Epidermal melanocyte (primary cell): ENCODE measurements around the gene EYS.
"Not testable (repeated sequence)": the region's sequence is repeated elsewhere in the genome, so short reads cannot be mapped to it uniquely, and the experiment has no call there.

Experiments used
- DNase-seq: peaks from one replicate; pipeline ENCODE4 v3.0.0; 2011; ENCODE audit warnings: low spot score; ENCODE audit not compliant: insufficient read length

Gene EYS

GRCh38 chr6:64497634-64498033 lies 1209.4 kb downstream of the EYS start:
- DNase-seq, result no peak

- DNase-seq, result no peak
Observed at GRCh38 chr6:64489763-64490162, 1217.3 kb downstream of the EYS start.

GRCh38 chr6:64486578-64487351 lies 1220.3 kb downstream of the EYS start:
- no peak for DNase-seq

GRCh38 chr6:64483956-64484499 lies 1223.0 kb downstream of the EYS start:
- no peak for DNase-seq

DNA sequence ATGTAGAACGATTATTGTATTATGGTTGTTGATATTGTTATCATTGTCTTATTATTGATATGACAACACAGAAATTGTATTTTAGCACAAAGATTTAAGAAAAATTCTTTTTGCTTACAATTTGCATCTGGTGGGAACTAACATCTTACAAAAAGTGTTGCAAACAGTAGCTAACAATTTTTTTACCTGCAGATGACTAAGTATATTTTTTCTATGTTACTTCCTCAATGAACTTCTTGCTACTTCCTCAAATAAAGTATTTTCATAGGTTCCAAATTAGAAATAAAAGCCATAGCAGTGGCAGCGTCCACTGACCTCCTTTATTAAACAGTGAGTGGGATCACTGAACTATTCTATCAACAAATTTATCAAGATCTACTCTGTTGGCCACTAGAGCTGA lies 1224.4 kb downstream of the EYS start:
- DNase-seq, result no peak

DNA sequence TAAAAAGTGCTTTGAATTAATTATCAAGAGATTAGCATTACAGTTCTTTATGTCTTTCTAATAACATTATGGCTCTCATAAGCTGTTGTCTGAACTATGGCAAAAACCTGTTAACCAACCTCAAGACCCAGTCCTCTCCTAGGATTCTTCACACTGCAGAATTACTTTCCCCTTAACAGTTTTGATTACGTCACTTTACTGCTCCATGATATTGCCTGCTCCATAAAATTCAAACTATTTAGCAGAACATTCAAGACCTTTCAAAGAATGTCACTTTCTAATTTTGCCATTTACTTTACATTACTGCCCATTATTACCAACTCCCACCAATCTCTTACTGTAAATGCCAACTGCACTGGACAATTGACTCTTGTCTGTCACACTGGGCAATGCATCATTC lies 1227.9 kb downstream of the EYS start:
- DNase-seq, result no peak

DNA sequence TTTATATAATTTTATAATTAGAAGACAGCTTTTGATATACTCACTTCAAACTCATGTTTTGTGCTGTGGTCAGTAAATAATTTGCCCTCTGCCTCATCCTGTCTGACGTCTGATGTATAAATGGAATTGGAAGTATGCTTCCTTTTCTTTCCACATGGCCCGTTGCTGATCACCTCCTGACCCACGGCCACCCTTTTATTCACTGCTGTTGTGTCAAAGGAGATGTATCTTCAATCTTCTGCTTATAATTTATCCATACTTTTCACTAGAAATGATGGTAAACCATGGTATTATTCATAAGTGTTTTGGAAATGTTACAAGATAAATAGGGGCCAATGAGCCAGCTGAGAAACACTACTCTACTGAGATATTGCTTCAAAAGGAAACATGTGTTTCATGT lies 1229.6 kb downstream of the EYS start:
- no peak for DNase-seq

- DNase-seq, result no peak
Observed at GRCh38 chr6:64476935-64477334, 1230.1 kb downstream of the EYS start.

DNA sequence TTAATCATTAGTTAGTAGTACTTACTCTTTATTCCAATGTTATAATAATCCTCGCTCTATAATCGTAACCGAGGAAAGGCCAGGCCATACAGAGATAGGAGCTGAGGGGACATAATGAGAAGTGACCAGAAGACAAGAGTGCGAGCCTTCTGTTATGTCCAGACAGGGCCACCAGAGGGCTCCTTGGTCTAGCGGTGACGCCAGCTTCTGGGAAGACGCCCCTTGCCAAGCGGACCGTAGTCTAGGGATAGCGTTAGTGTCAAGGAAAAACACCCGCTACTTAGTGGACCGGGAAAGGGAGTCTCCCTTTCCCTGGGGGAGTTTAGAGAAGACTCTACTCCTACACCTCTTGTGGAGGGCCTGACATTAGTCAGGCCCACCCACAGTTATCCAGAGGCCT lies 1237.6 kb downstream of the EYS start:
- not testable (repeated sequence) for DNase-seq

- DNase-seq, result no peak
Observed at GRCh38 chr6:64467656-64468055, 1239.4 kb downstream of the EYS start.

DNA sequence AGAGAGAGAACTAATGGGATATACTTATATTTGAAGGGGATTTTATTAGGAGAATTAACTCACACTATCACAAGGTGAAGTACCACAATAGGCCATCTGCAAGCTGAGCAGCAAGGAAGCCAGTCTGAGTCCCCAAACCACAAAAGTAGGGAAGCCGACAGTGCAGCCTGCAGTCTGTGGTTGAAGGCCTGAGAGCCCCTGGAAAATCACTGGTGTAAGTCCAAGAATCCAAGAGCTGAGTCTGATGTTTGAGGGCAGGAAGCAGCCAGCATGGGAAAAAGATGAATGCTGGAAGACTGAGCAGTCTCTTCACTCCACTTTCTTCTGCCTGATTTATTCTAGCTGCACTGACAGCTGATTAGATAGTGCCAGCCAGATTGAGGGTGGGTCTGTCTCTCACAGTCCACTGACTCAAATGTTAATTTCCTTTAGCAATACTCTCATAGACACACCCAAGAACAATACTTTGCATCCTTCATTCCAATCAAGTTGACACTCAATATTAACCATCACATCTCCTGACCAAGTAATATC lies 1247.5 kb downstream of the EYS start:
- DNase-seq, result no peak

DNA sequence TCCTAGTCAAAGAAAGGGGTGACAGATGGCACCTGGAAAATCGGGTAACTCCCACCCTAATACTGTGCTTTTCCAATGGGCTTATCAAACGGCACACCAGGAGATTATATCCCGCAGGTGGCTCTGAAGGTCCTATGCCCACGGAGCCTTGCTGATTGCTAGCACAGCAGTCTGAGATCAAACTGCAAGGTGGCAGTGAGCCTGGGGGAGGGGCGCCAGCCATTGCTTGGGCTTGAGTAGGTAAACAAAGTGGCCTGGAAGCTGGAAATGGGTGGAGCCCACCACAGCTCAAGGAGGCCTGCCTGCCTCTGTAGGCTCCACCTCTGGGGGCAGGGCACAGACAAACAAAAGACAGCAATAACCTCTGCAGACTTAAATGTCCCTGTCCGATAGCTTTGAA lies 1258.9 kb downstream of the EYS start:
- DNase-seq, result not testable (repeated sequence)

GRCh38 chr6:64445038-64445437 lies 1262.0 kb downstream of the EYS start:
- DNase-seq, result no peak

DNA sequence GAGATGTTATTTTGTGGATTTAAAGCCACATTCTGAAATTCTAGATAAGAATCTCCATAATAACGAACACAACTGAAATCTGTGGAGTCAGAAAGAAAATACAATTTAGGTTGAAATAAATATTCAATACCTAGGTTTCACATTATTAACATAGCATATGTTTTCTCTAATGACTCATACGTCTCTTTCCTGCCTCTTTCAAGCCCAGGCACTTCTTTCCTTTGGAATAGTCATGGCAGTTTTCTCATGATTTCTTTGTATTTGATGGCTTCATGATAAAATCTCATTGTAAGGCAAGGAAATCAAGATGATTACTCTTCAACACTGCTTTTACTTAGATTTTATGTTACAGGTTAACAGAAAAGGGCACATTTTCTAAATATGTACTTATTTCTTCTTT lies 1267.8 kb downstream of the EYS start:
- DNase-seq, result no peak

DNA sequence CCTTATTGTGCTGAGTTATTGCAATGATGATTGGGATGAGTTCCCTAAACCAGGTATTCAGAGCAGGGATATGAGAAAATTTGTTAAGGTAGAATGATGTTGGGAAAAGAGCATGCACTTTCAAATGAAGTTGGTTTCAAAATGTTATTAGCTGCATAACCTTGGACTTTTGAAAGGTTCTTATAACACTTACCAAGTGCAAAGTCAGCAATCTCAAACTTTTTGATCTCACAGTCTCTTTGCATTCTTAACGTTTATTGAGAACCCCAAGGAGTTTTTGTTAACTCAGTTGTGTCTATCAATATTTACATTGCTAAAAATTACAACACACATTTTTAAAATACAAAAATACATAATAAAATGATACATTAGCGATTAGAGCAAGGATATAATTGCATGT lies 1269.0 kb downstream of the EYS start:
- no peak for DNase-seq

GRCh38 chr6:64429926-64430325 lies 1277.1 kb downstream of the EYS start:
- no peak for DNase-seq

- DNase-seq, result no peak
Observed at GRCh38 chr6:64428186-64428585, 1278.8 kb downstream of the EYS start.

- no peak for DNase-seq
Observed at GRCh38 chr6:64415926-64416325, 1291.1 kb downstream of the EYS start.

DNA sequence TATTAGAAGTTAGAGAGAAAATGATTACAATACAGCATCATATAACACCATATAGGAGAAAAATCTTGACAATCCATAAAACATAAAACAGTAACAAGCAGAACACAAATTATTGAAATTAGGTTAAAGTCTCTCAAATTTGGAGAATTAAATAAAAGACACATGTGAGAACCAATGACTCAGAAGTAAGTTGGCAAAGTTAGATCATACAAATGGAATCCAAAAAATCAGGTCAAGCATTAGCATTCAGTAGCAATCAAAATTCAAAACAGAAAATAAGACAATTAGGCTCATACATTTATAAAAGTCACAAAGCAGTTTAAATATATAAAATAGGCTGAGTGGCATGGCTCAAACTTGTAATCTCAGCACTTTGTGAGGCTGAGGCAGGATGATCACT lies 1295.8 kb downstream of the EYS start:
- DNase-seq, result no peak

- no peak for DNase-seq
Observed at GRCh38 chr6:64409948-64410347, 1297.1 kb downstream of the EYS start.

GRCh38 chr6:64404396-64404795 lies 1302.6 kb downstream of the EYS start:
- DNase-seq, result no peak

GRCh38 chr6:64383277-64383676 lies 1323.7 kb downstream of the EYS start:
- DNase-seq, result no peak

DNA sequence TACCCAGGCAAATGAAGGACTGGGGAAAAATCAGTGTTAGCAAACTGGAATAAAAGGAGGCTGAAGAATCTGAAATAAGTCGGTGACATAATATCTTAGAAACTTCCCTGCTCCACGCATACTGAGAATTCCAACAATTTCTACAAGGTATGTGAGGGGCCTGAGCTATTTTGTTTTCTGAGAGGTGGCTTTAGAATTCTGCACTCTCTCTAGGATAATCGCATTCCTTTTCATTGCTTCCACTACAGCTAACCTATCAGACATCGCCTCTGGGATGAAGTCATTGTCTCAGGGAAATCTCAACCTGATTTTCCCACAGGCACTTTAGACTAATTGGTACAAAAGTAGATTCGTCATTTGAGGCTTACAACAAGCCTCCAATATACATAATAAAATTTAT lies 1330.6 kb downstream of the EYS start:
- DNase-seq, result no peak
